ENCODE data around the gene TSR3. TPM values are rescaled to one million over a fixed set of nuclear protein-coding genes. Genes with fewer than 3 reads are reported as not detected.

TSR3 gene
- total RNA-seq, 1 donor from 2014 or later: 38.2 TPM

DNA sequence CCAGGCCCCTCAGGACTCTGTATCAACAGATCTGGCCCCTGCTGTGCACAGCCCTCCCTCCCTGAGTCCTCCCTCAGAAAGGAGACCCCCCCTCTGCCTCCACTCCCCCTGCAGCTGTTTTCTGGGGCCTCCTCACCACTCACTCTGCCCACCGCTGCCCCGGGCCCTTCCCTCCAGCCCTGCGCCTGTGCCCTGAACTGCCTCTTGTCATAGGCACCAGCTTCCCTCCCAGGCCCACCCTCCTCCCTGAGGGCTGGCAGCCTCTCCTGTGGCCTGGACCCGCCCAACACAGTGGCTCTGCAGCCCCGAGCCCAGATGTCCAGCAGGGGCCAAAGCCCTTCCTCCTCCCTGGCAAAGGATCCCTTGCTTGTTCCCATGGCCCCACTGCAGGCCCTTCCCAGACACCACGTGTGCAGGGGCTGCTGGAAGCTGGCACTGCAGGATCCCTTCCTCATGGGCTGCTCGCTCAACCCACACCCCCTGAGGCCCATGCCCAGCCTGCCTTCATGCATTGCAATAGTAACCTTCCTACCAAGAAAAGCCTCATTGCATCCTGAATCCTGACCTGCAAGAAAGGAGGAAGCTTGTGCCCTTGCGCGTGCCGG, 25.8 kb upstream of the TSR3 start:
- no peak for DNase-seq (ENCODE audit: low spot score)

GRCh38 chr16:1375741-1376410, 24.2 kb upstream of the TSR3 start:
- DNase-seq (ENCODE audit: low spot score): no peak

- DNase-seq (ENCODE audit: low spot score): no peak
These were observed 23.6 kb upstream of the TSR3 start for GRCh38 chr16:1375298-1375640.

DNA sequence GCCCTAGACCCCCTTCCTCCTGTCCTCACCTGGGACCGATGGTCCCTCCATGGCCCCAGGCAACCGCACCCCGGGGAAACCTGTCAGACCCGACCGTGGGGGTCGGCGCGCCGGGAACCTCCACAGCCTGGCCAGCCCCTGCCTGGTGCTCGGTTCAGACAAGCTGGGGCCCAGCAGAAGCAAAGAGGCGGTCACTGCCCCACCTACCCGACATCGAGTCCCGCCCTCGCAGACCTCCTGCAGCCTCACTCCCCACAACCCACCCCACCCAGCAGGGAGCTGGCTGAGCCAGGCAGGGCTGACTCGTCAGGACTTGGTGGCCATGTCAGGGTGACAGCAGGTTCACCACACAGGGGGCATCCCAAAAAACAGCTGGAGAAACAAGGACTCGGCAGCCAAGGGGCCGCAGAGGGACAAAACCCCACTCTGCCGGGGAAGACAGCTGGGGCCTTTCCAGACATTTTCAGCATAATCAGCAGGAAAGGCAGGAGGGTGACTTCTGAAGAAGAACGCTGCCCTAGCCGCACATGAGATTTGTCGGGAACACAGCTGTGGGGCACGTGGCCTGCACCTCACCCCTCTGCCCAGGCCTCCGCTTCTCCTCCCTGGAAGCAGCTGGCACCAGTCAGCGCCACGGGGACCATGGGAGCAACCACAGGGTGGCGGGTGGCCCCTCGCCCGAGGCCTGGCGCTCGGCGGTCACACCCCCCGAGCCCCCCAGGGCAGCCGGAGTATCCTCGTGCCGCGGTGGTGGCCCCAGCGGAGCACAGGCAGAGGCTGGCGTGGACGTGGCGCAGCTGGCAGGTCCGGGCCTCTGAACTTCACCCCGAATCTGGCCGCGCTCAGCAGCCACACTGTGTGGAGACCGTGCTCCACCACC, 23.0 kb upstream of the TSR3 start:
- no peak for DNase-seq (ENCODE audit: low spot score)

- no peak for DNase-seq (ENCODE audit: low spot score)
These were observed 20.7 kb upstream of the TSR3 start for GRCh38 chr16:1372292-1372950.

- DNase-seq (ENCODE audit: low spot score): no peak
These were observed 19.6 kb upstream of the TSR3 start for GRCh38 chr16:1371054-1371978.

GRCh38 chr16:1367486-1368174, 16.0 kb upstream of the TSR3 start:
- DNase-seq (ENCODE audit: low spot score): no peak

DNA sequence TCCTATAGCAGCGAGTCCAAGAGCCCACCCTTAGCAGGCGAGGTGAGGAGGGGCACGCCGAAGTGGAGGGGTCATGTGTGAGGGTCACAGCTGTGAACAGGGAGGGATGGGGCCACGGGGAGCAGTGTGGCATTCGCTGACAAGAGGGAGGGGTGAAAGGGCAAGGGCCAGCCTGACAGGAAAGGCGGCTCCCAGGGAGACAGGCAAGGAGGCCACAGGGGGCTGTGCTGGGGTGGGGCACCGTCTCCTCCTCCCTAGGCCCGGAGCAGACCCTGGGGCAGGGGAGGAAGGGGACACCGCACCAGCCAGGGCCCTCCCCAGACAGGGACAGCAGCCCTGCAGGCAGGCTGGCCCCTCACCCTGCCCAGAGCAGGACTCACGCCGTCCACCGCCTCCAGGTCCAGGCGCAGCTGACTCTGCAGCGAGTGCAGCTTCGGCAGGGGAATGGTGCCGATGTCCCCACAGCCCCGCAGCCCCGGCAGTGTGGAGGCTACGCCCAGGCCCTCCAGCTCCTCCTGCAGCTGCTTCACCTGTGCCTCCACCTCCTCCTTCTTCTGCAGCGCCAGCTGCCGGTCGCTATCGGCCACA, 15.1 kb upstream of the TSR3 start:
- DNase-seq (ENCODE audit: low spot score): no peak

DNA sequence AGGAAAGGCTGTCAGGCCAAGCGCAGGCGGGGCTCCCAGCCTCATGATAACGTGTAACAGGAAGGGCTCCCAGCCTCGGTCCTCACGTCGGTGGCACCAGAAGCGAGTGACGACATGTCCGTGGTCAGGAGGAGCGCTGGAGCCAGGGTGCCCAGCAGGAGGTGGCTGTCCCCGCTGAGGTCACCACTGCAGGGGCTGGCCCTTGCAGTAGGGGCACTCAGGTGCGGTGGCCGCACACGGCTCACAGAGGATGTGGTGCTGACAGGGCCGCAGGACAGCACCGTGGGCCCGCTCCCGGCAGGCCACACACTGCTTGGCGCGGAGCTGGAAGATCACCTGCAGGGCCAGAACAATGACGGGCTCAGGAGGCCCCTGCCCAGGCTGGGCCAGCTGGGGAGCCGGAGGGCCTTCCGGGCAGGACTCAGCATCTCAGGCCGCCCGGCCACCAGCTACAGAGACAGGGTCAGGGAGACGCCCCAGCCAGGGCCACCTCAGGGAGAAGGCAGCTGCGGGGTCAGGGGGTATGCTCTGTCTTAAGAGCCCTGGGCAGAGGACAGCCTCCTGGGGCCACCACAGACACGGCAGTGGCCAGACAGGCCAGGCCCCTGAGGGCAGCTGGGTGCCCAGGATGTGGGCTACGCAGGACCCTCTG, 14.5 kb upstream of the TSR3 start:
- DNase-seq (ENCODE audit: low spot score): no peak

GRCh38 chr16:1364510-1364909, 12.8 kb upstream of the TSR3 start:
- DNase-seq (ENCODE audit: low spot score): no peak

DNA sequence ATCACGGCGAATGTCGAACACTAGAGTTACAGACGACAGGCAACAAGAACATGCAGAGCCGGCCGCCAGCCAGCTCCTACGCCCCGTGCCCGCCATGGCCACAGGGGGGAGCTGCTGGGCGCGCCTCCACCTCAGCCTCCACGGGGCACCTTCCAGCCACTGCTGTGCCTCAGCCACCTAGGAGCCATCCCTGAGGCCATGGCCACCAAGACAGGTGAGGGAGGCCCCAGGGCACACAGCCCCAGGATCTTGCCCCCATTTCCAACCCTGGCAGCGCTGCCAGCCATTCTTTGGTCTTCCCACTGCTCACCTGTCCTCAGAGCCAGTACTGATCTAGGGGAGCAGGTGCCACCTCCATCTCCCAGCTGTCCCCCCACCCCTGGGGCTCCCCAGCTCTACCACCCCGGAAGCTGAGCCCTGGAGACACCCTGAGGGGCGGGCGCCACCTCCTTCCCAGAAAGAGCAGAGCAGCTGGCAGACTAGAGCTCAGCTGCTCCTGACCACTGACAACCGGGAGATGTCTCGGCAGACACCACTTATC, 11.9 kb upstream of the TSR3 start:
- DNase-seq (ENCODE audit: low spot score): no peak

DNA sequence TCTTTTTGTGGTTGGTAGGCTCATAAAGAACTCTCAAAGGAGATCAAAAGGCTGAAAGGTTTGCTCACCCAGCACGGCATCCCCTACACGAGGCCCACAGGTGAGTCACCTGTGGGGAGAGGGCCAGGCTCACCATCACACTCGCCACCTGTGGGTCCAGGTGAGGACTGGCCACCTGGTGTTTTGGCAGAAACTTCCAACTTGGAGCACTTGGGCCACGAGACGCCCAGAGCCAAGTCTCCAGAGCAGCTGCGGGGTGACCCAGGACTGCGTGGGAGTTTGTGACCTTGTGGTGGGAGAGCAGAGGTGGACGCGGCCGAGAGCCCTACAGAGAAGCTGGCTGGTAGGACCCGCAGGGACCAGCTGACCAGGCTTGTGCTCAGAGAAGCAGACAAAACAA, 11.1 kb upstream of the TSR3 start:
- no peak for DNase-seq (ENCODE audit: low spot score)

GRCh38 chr16:1361685-1362360, 10.1 kb upstream of the TSR3 start:
- DNase-seq (ENCODE audit: low spot score): no peak

DNA sequence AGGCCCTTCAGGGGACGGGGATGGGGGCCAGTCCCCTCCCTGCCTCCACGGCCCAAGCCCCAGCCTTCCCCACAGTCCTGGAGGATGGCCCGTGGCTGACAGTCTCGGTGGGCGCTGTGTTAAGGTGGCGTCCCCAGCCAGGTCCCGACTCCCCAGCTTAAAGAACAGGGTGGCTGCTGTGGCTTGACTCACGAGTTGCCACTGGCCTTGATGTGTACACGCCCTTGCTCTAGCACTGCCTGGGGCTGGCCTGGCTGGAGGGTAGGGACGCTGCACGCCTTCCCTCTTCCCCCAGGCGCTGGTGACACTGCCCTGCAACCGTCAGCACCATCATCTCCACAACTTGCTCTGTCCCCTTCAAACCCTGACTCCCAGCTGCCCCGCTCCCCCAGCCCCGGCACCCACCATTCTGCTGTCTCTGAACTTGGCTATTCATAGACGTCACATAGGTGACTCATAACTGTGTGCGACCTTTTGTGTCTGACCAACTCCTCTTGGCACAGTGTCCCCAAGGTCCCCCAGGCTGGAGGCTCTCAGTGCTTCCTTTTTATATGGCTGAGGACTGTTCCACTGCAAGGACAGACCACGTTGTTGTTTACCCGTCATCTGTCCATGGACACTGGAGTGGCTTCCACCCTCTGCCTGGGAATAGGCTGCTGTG, 6.4 kb upstream of the TSR3 start:
- DNase-seq (ENCODE audit: low spot score): no peak

DNA sequence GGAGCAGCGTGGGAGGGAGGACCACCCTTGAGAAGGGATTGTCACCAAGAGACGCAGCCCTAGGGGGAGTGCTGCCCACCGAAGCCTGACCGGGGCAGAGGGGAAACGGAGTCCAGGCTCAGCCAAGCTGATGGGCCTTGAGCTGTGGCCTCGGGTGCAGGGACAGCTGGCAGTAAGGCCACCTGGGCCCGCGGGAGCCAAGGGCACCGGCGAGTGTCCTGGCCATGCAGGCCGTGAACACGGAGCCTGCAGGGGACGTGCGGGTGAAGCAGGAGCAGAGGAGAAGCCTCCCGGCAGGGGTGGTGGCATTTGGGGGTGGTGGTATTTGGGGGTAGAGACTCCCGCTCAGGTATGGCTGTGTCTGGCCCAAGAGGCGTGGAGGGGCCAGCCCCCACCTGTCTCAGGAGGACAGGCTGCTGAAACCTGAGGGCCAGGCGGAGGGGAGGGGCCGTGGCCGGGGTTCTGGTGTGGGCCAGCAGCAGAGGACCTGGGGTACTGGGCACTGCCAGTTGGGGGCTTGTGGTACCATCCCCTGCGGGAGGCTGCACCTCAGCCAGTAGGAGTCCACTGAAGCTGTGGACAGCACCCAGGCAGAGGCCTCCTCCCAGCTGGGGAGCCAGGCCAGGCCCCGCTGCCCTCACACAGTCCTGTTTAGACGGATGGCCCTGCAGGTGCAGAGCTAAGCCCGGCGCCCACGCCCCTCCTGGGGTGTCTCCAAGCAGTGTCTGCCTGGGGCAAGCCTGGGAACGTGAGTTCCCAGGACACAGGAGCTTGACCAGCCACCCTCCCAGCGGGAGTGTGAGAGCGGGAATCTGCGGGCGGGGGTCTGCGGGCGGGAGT, 4.6 kb upstream of the TSR3 start:
- DNase-seq (ENCODE audit: low spot score): no peak

- DNase-seq (ENCODE audit: low spot score): no peak
These were observed 3.9 kb upstream of the TSR3 start for GRCh38 chr16:1355591-1355990.

GRCh38 chr16:1354815-1355540, 3.3 kb upstream of the TSR3 start:
- no peak for DNase-seq (ENCODE audit: low spot score)

All from ureter (tissue), 1 donor.